ENCODE measurements around the gene FCN2.

Gene FCN2

GRCh38 chr9:134846187-134846586, 34.4 kb upstream of the FCN2 start:
- Histone ChIP-seq H3K9me3 (no peaks in the 10 kb centered on the region; the same call in 1 of the 2 replicates), H3K4me3 (ENCODE audit: low read depth, low read length) (no peak overlapping the region), H3K36me3 (no peaks in the 10 kb centered on the region), H3K27me3 (no peaks in the 10 kb centered on the region), H3K4me1 (no peaks in the 10 kb centered on the region)
- no peak for TF ChIP-seq CTCF (IDR thresholded peaks at IDR 0.05; ENCODE audit: low read depth, low read length)
- DNase-seq: no peak

- no peak overlapping the region for H3K4me3 ChIP-seq (ENCODE audit: low read depth, low read length)
- no peaks in the 10 kb centered on the region; the same call in 1 of the 2 replicates for H3K9me3 ChIP-seq
- no peaks in the 10 kb centered on the region for H3K27me3 ChIP-seq
- H3K4me1 ChIP-seq: no peaks in the 10 kb centered on the region
- TF ChIP-seq CTCF (IDR thresholded peaks at IDR 0.05; ENCODE audit: low read depth, low read length): no peak
- no peaks in the 10 kb centered on the region for H3K36me3 ChIP-seq
- DNase-seq: no peak
Measured at GRCh38 chr9:134846699-134847098, 33.9 kb upstream of the FCN2 start.

- Histone ChIP-seq H3K9me3 (no peaks in the 10 kb centered on the region; the same call in 1 of the 2 replicates), H3K4me1 (no peaks in the 10 kb centered on the region), H3K36me3 (no peaks in the 10 kb centered on the region), H3K4me3 (ENCODE audit: low read depth, low read length) (no peak overlapping the region), H3K27me3 (no peaks in the 10 kb centered on the region)
- TF ChIP-seq CTCF (IDR thresholded peaks at IDR 0.05; ENCODE audit: low read depth, low read length): no peak
- DNase-seq: no peak
Measured at GRCh38 chr9:134847138-134847537, 33.5 kb upstream of the FCN2 start.

- TF ChIP-seq CTCF (IDR thresholded peaks at IDR 0.05; ENCODE audit: low read depth, low read length): no peak
- H3K4me3 ChIP-seq (ENCODE audit: low read depth, low read length): no peak overlapping the region
- H3K9me3 ChIP-seq: no peaks in the 10 kb centered on the region; the same call in 1 of the 2 replicates
- no peaks in the 10 kb centered on the region for H3K27me3 ChIP-seq
- H3K4me1 ChIP-seq: no peaks in the 10 kb centered on the region
- no peaks in the 10 kb centered on the region for H3K36me3 ChIP-seq
- DNase-seq: no peak
Measured at GRCh38 chr9:134847752-134848432, 32.7 kb upstream of the FCN2 start.

GRCh38 chr9:134848504-134848903, 32.1 kb upstream of the FCN2 start:
- no peak for TF ChIP-seq CTCF (IDR thresholded peaks at IDR 0.05; ENCODE audit: low read depth, low read length)
- no peak for DNase-seq
- no peaks in the 10 kb centered on the region for H3K4me1 ChIP-seq
- H3K4me3 ChIP-seq (ENCODE audit: low read depth, low read length): no peak overlapping the region
- no peaks in the 10 kb centered on the region for H3K27me3 ChIP-seq
- H3K36me3 ChIP-seq: no peaks in the 10 kb centered on the region
- H3K9me3 ChIP-seq: no peaks in the 10 kb centered on the region; the same call in 1 of the 2 replicates

- no peaks in the 10 kb centered on the region; the same call in 1 of the 2 replicates for H3K9me3 ChIP-seq
- H3K4me3 ChIP-seq (ENCODE audit: low read depth, low read length): no peak overlapping the region
Measured at GRCh38 chr9:134850611-134851010, 30.0 kb upstream of the FCN2 start.

More at GRCh38 chr9:134850611-134851010, 30.0 kb upstream of the FCN2 start:
- Histone ChIP-seq H3K4me1 (no peaks in the 10 kb centered on the region), H3K36me3 (no peaks in the 10 kb centered on the region), H3K27me3 (no peaks in the 10 kb centered on the region)
- DNase-seq: no peak
- TF ChIP-seq CTCF (IDR thresholded peaks at IDR 0.05; ENCODE audit: low read depth, low read length): no peak
